A673 (cell line): ENCODE results near the gene MIER3.

Experiments used
- EZH2 ChIP-seq: fragments of 200-600 bp; sonication (generic); IDR thresholded peaks from 2 replicates; pipeline ENCODE4 v1.6.1; 2017; ENCODE audit warnings: borderline replicate concordance, low read depth, mild to moderate bottlenecking, mixed read lengths, antibody characterized with exemption, low read length; ENCODE audit not compliant: poor library complexity, severe bottlenecking
- TF ChIP-seq, protein P1 (sequence below): fragments of 300-800, 200-600 bp; sonication (generic); conservative IDR thresholded peaks from 2 replicates; pipeline ENCODE4 v1.5.1; 2017; ENCODE audit warnings: low read depth, mild to moderate bottlenecking, antibody characterized with exemption, low read length, moderate library complexity, mixed read lengths

GRCh38 chr5:56881571-56881970 lies 70.4 kb downstream of the MIER3 start:
- TF ChIP-seq, protein P1, sequence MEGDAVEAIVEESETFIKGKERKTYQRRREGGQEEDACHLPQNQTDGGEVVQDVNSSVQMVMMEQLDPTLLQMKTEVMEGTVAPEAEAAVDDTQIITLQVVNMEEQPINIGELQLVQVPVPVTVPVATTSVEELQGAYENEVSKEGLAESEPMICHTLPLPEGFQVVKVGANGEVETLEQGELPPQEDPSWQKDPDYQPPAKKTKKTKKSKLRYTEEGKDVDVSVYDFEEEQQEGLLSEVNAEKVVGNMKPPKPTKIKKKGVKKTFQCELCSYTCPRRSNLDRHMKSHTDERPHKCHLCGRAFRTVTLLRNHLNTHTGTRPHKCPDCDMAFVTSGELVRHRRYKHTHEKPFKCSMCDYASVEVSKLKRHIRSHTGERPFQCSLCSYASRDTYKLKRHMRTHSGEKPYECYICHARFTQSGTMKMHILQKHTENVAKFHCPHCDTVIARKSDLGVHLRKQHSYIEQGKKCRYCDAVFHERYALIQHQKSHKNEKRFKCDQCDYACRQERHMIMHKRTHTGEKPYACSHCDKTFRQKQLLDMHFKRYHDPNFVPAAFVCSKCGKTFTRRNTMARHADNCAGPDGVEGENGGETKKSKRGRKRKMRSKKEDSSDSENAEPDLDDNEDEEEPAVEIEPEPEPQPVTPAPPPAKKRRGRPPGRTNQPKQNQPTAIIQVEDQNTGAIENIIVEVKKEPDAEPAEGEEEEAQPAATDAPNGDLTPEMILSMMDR, result no peak
- no peak for TF ChIP-seq EZH2
